Peyer's patch (tissue), 4 donors: ENCODE results near the gene HSD11B2. TPM values are rescaled to one million over a fixed set of nuclear protein-coding genes. Genes with fewer than 3 reads are reported as not detected.
A peak's percentile ranks its signal among the peaks of the same experiment; 100 is the strongest.

Experiments used
- DNase-seq, 3 donors: peaks; one replicate each; pipeline ENCODE4 v3.0.0-alpha.2; 2017 to 2019
- H3K27ac ChIP-seq, 4 donors: fragments of 200-600 bp; sonication (generic); one replicate each; pipeline ENCODE4 v1.5.1; 2016 to 2019
- H3K27me3 ChIP-seq, 2 donors: fragments of 200-600 bp; sonication (generic); one replicate each; pipeline ENCODE4 v1.5.1; 2019
- H3K36me3 ChIP-seq, 3 donors: fragments of 200-600 bp; sonication (generic); one replicate each; pipeline ENCODE4 v1.5.1; 2016 to 2019
- H3K4me1 ChIP-seq, 4 donors: fragments of 200-600 bp; sonication (generic); one replicate each; pipeline ENCODE4 v1.5.1; 2016 to 2019
- H3K4me3 ChIP-seq, 4 donors: fragments of 200-600 bp; sonication (generic); 1 replicate in 3 of 4; 2 replicates in 1 of 4; pipeline ENCODE4 v1.5.1; 2016 to 2019; ENCODE audit warnings: mild to moderate bottlenecking in 1 of 4
- H3K9me3 ChIP-seq, 4 donors: fragments of 200-600 bp; sonication (generic); one replicate each; pipeline ENCODE4 v1.5.1; 2016 to 2019; ENCODE audit warnings: mild to moderate bottlenecking in 1 of 4
- CTCF ChIP-seq, 6 experiments: fragments of 450-650 bp in 4 of 6; fragments of 200-600 bp in 2 of 6; sonication (generic) in 1 of 6; IDR thresholded peaks; one replicate each; pipeline ENCODE4 v1.5.1; 2017 to 2019; ENCODE audit warnings: antibody characterized with exemption in 6 of 6, mild to moderate bottlenecking in 3 of 6, moderate library complexity in 1 of 6
- POLR2A ChIP-seq, 2 donors: fragments of 450-650 bp; IDR thresholded peaks; one replicate each; pipeline ENCODE4 v1.5.1; 2017; ENCODE audit warnings: antibody characterized with exemption in 2 of 2, mild to moderate bottlenecking in 2 of 2, moderate library complexity in 2 of 2
- total RNA-seq, 4 donors: library from RNA; depleted of rRNA; stranded (reverse); fragments of >200 nt; gene quantifications; one replicate each; pipeline ENCODE4 v1.1.0, GENCODE V29; 2016

Gene HSD11B2
- total RNA-seq, 4 donors from 2014 or later: 116 to 688 (median 499) TPM

DNA sequence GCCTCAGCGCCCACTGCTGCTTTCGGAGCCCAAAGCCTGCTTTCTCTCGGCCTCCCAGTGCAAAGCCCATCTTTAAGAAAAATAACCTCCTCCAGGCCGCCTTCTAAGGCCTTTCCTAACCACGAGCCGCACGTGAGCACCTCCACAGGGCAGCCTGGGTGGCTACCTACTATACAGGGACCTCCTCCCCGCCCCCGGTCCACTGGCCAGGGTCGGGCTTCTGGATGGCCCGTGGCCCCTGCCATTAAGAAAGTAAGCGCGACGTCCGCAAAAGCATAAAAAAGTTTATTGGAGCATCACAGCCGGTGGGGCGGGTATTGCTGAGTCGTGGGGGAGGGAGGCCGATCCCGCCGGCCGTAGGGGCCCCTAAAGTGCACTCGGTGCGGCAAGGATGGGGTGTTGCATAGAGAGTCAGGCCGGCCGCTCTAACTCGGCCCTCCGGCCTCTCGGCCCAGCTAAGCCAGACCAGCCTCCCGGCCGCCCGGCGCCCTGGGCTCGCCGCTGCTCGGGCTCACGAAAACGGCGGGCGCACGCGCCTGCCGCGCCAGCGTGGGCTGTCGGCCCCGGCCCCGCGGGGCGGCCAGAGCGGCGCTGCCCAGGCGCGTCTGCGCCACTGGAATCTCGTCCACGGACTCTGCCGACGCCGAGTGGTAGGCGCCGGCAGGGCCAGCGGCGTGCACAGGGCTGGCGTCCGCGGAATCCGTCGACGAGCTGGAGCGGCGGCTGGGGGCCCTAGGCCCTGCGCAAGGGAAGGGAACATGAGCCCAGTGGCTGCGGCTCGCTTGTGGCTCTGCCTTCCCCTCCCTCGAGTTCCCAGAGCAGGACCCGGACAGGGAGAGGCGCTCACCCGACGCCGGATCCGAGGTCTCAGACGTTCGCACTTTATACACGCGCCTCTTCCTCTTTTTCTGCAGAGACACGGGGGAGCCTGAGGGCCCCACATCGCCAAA is 36.5 kb upstream of the HSD11B2 start:
- no peak for TF ChIP-seq CTCF (IDR thresholded peaks at IDR 0.05)
- peak in 1 of 3 donors; percentile 49 for DNase-seq
- no peaks in the 10 kb centered on the region for H3K9me3 ChIP-seq
- H3K36me3 ChIP-seq: no peaks in the 10 kb centered on the region
- peak overlapping the region in 3 of 4 donors; percentile 21 to 80 (median 56) for H3K27ac ChIP-seq
- H3K27me3 ChIP-seq: no peaks in the 10 kb centered on the region
- H3K4me3 ChIP-seq: peak overlapping the region; percentile 18 to 51 (median 30)
- peaks cover 4 to 72% (median 14%) of the 10 kb centered on the region in 4 donors for H3K4me1 ChIP-seq

- no peak for TF ChIP-seq POLR2A (IDR thresholded peaks at IDR 0.05)
- TF ChIP-seq CTCF (IDR thresholded peaks at IDR 0.05): no peak
- H3K4me1 ChIP-seq: peaks cover 4 to 76% (median 16%) of the 10 kb centered on the region in 4 donors
- no peak overlapping the region for H3K4me3 ChIP-seq
- no peaks in the 10 kb centered on the region for H3K36me3 ChIP-seq
- H3K9me3 ChIP-seq: no peaks in the 10 kb centered on the region
- DNase-seq: no peak
- H3K27me3 ChIP-seq: no peaks in the 10 kb centered on the region
- H3K27ac ChIP-seq: peak overlapping the region in 2 of 4 donors; percentile 62 to 80
These were observed 35.8 kb upstream of the HSD11B2 start for GRCh38 chr16:67395105-67395457.

DNA sequence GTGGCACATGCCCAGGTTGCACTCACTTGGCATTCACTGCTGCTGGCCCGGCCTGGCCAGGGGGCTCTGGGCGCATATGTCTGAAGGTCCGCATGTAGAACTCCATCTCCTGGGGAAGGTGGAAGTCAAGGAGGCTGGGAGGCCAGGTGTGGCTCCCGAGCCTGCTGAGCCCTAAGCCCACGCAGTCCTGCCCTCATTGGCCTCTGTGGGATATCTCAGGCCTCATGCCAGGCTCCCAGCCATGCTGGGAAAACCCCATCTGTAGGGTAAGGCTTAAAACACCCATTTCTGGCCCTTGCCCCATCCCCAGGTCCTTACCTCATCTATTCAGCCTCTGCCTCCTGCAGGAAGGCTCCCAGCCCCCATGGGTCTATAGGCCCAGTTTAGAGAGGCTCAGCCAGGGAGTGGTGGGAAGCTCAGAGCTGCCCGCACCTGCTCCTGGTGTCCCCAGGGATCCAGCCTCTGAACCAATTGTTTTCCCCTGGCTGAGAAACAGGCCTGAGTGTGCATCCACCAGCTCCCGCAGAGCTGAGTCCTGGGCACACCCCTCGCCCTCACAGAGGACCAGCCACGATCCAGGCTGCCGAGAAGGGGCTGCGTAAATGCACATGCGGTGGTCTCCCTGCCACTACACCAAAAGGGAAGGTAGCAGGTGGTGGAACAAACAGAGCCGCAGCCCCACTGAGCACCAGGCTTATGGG is 35.3 kb upstream of the HSD11B2 start:
- no peak for DNase-seq
- peak overlapping the region in 1 of 4 donors; percentile 4 for H3K4me3 ChIP-seq
- peak overlapping the region in 2 of 4 donors; percentile 62 to 80 for H3K27ac ChIP-seq
- peaks cover 4 to 73% (median 16%) of the 10 kb centered on the region in 4 donors for H3K4me1 ChIP-seq
- H3K27me3 ChIP-seq: no peaks in the 10 kb centered on the region
- TF ChIP-seq CTCF (IDR thresholded peaks at IDR 0.05) (no peak), POLR2A (IDR thresholded peaks at IDR 0.05) (no peak)
- H3K9me3 ChIP-seq: no peaks in the 10 kb centered on the region
- no peaks in the 10 kb centered on the region for H3K36me3 ChIP-seq

- Histone ChIP-seq H3K27me3 (no peaks in the 10 kb centered on the region), H3K9me3 (no peaks in the 10 kb centered on the region), H3K4me3 (peak overlapping the region in 1 of 4 donors; percentile 9), H3K4me1 (peaks cover 4 to 70% (median 16%) of the 10 kb centered on the region in 4 donors), H3K27ac (peak overlapping the region in 2 of 4 donors; percentile 68 to 82), H3K36me3 (no peaks in the 10 kb centered on the region)
- TF ChIP-seq POLR2A (IDR thresholded peaks at IDR 0.05): no peak
- DNase-seq: peak in 2 of 3 donors; percentile 90 to 92
These were observed 34.5 kb upstream of the HSD11B2 start for GRCh38 chr16:67396159-67397035.

DNA sequence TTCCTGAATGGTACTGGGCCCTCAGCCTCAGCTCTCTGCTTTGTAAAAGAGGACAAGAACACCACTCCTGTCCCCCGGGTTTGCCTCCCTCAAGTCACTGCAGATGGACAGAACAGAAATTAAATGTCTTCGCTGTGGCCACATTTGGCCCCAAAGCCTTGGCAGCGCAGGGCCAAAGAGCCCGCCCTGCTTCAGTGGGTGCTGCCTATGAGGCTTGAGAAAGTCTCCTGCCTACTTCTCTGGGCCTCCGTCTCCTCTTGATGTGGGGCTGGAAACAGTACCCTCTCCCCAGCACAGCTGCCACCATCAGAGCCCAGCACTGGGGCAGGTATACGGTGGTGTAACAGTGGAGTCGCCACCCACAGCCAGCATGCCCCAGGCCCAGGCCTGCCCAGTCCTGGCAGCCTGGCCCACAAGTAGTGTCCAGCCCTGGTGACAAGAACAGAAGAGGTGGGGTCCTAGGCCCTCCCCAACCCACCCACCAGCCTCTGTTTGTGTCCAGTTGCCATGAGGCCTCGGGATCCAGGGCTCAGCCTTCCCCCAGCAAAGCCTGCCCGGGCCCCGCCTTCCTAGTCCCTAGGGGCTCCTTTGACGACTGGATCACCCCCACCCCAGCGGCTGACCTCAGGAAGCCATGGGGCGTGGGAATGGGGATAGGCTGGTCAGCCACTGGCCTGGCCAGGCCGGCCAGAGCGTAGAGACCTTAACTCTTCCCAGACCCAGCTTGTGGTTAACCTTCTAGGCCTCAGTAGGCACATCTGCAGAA is 33.7 kb upstream of the HSD11B2 start:
- no peak for TF ChIP-seq POLR2A (IDR thresholded peaks at IDR 0.05)
- no peak for TF ChIP-seq CTCF (IDR thresholded peaks at IDR 0.05)
- H3K27ac ChIP-seq: peak overlapping the region in 2 of 4 donors; percentile 68 to 82
- no peaks in the 10 kb centered on the region for H3K9me3 ChIP-seq
- no peak for DNase-seq
- H3K36me3 ChIP-seq: no peaks in the 10 kb centered on the region
- peaks cover 4 to 62% (median 16%) of the 10 kb centered on the region in 4 donors for H3K4me1 ChIP-seq
- H3K27me3 ChIP-seq: no peaks in the 10 kb centered on the region
- no peak overlapping the region for H3K4me3 ChIP-seq
